HEK293 (cell line): ENCODE measurements around the gene MATCAP1.

ENCODE experiments used
- GLI4 ChIP-seq: fragments of 450-650 bp; formaldehyde crosslinking; IDR thresholded peaks from 2 replicates; pipeline ENCODE4 v1.5.1; 2016; ENCODE audit warnings: missing biosample characterization, missing genetic modification characterization
- SP3 ChIP-seq: fragments of 450-650 bp; formaldehyde crosslinking; IDR thresholded peaks from 2 replicates; pipeline ENCODE4 v1.5.1; 2016; ENCODE audit warnings: missing biosample characterization, missing genetic modification characterization
- ZBTB26 ChIP-seq: fragments of 450-650 bp; formaldehyde crosslinking; optimal IDR thresholded peaks from 2 replicates; pipeline ENCODE3; 2016; ENCODE audit warnings: missing biosample characterization, mild to moderate bottlenecking, missing genetic modification characterization
- ZNF175 ChIP-seq: fragments of 450-650 bp; formaldehyde crosslinking; IDR thresholded peaks from 2 replicates; pipeline ENCODE4 v1.5.1; 2016; ENCODE audit warnings: missing biosample characterization, missing genetic modification characterization
- ZNF394 ChIP-seq: fragments of 450-650 bp; formaldehyde crosslinking; IDR thresholded peaks from 2 replicates; pipeline ENCODE4 v1.5.1; 2016; ENCODE audit warnings: missing biosample characterization, missing genetic modification characterization, mild to moderate bottlenecking, moderate library complexity, borderline replicate concordance
- ZNF660 ChIP-seq: fragments of 450-650 bp; IDR thresholded peaks from 2 replicates; pipeline ENCODE4 v1.5.1; 2018; ENCODE audit warnings: missing biosample characterization, mild to moderate bottlenecking, missing genetic modification characterization
- TF ChIP-seq, protein P1 (sequence below): fragments of 450-650 bp; formaldehyde crosslinking; IDR thresholded peaks from 2 replicates; pipeline ENCODE4 v1.5.1; 2016; ENCODE audit warnings: missing biosample characterization, missing genetic modification characterization, low read depth
- TF ChIP-seq, protein P2 (sequence below): fragments of 450-650 bp; formaldehyde crosslinking; IDR thresholded peaks from 2 replicates; pipeline ENCODE4 v1.5.1; 2016; ENCODE audit warnings: missing biosample characterization, missing genetic modification characterization

GRCh38 chr16:67129422-67129821 is 54.3 kb downstream of the MATCAP1 start:
- TF ChIP-seq SP3 (tag by site-specific recombination) (no peak), ZNF660 (no peak), ZBTB26 (no peak), ZNF394 (no peak), GLI4 (no peak), ZNF175 (no peak)
- TF ChIP-seq, protein P1, sequence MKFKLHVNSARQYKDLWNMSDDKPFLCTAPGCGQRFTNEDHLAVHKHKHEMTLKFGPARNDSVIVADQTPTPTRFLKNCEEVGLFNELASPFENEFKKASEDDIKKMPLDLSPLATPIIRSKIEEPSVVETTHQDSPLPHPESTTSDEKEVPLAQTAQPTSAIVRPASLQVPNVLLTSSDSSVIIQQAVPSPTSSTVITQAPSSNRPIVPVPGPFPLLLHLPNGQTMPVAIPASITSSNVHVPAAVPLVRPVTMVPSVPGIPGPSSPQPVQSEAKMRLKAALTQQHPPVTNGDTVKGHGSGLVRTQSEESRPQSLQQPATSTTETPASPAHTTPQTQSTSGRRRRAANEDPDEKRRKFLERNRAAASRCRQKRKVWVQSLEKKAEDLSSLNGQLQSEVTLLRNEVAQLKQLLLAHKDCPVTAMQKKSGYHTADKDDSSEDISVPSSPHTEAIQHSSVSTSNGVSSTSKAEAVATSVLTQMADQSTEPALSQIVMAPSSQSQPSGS (tag by site-specific recombination) = no peak
- TF ChIP-seq, protein P2, sequence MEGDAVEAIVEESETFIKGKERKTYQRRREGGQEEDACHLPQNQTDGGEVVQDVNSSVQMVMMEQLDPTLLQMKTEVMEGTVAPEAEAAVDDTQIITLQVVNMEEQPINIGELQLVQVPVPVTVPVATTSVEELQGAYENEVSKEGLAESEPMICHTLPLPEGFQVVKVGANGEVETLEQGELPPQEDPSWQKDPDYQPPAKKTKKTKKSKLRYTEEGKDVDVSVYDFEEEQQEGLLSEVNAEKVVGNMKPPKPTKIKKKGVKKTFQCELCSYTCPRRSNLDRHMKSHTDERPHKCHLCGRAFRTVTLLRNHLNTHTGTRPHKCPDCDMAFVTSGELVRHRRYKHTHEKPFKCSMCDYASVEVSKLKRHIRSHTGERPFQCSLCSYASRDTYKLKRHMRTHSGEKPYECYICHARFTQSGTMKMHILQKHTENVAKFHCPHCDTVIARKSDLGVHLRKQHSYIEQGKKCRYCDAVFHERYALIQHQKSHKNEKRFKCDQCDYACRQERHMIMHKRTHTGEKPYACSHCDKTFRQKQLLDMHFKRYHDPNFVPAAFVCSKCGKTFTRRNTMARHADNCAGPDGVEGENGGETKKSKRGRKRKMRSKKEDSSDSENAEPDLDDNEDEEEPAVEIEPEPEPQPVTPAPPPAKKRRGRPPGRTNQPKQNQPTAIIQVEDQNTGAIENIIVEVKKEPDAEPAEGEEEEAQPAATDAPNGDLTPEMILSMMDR (tag by site-specific recombination) = no peak
